UCSD-AML1 (cell line): ENCODE results near the gene ADD3.
A peak's percentile ranks its signal among the peaks of the same experiment; 100 is the strongest.
"Not testable (repeated sequence)": the region's sequence is repeated elsewhere in the genome, so short reads cannot be mapped to it uniquely, and the experiment has no call there.

ENCODE experiments used
- DNase-seq: peaks from one replicate; lab custom pipeline; 2025; ENCODE audit not compliant: unreplicated experiment; lab: John Stamatoyannopoulos, UW

The ADD3 gene

GRCh38 chr10:109976681-109977080, 31.1 kb upstream of the ADD3 start:
- no peak for DNase-seq

DNA sequence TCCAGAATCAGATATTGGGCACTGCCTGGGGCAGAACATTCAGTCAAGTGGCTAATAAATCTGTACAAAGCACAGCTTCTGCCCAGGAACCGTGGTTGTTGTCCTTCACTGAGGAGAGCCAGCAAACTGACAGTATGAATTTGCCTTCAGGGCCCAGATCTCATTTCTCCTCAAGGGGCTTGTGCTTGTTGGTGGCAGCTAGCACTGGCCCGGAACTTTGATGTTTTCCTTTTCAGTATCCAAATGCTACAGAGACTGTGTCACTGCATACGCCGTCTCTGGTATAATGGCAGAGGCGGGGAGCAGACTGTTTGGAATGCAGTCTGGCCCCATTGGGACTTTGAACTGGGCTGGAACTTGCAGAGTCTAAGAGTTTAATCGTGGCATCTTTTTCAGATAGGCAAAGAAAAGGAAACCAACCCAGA, 30.4 kb upstream of the ADD3 start:
- DNase-seq: no peak

GRCh38 chr10:109978481-109978880, 29.3 kb upstream of the ADD3 start:
- peak; percentile 31 for DNase-seq

DNA sequence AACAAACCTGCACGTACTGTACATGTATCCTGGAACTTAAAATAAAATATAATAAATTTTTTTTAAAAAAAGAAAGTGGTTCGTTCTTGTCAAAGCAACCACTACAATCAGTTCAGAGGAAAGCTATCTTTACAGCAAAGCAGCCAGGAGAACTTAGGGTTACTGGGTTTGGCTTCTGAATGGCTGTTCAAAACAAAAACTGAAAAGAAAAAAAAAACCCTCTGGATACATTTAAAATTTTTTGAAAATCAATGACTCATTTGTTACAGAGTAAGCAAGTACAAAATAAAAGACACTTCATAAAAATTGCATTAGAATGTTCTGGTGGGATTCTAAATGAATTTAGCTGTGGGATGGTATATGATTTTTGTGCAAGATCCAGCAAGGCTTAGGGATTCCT, 28.6 kb upstream of the ADD3 start:
- no peak for DNase-seq

DNA sequence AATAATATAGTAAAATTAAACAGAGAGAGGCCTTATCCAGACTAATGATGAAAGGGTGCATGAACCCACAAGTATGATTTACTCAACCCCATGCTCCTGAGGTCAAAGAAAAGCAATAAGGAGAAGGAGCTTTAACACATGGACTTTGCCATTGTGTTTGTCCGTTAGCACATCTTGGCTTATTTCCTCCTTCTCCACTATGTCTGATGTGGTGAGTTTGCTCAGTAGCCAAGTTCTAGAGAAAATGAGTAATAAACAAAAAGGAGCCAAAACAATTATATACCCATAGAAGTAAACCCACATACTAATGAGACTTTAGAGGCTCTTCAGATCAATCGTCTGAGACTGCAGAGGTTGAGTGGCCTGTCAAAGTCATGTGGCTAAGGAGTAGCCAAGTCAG, 26.1 kb upstream of the ADD3 start:
- no peak for DNase-seq

DNA sequence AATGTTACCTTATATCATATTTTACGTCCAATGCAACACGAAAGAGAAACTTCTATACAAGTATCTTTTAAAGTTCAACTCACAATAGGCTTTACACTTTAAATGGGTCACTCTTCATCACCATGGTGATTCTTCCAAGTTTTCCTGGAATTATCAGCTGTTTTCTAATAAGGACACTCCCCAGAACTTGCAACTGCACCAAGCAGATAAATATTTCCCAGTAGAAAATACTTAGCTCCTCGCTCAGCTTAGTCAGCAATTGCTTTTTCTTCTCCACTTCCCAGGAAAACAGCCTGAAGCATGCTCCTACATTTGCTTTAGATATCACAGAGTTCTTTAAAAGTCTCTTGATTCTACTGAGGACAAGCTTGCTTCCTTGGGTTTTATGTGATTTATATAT, 25.7 kb upstream of the ADD3 start:
- no peak for DNase-seq

GRCh38 chr10:109982812-109983211, 25.0 kb upstream of the ADD3 start:
- DNase-seq: no peak

DNA sequence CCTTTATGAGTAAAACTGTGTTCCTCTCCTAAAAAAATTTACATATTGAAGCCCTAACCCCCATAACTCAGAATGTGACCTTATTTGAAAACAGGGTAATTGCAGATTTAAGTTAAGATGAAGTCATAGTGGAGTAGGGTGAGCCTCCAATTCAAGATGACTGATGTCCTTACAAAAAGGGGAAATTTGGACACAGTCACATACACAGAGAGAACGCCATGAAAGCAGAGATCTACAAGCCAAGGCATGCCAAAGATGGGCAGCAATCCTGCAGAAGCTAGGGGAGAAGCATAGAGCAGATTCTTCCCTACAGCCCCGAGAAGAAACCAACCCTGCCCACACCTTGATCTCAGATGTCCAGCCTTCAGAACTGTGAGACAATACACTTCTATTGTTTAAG, 23.8 kb upstream of the ADD3 start:
- no peak for DNase-seq

GRCh38 chr10:109985768-109986167, 22.0 kb upstream of the ADD3 start:
- not testable (repeated sequence) for DNase-seq

DNA sequence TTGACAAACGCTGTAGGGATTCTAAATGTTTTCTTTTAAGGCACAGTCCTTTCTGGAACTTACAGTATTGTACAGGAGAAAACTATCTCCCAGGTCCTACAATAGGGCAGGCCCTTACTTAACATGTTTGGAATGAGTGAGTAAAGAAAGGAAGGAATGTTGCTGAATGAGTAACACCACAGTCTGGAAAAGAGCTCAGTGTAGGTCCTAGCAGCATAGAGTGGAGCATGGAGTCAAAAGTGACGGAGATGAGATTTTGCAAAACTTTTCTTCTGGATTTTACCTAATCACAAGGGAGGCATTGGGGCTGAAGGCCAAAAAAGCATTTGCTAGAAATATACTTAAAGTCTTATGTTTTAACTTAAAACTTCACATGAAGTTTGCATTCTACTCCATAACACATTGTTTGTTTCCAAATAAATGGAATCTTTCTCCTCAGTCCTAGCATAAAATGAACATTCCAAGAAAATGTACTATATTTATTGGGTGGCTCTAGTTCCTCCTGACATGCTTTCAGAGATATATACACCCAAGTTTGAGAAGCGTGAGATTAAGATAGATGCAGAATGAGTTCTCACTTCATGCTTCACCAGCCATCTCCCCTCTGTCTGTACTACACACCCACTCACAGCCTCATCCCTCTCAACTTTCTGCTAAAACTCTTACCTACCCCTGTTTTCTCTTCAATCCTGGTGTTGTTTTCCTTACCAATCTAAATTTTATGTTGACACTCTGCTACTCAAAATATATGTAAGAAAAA, 20.2 kb upstream of the ADD3 start:
- DNase-seq: no peak

GRCh38 chr10:109988212-109988596, 19.6 kb upstream of the ADD3 start:
- DNase-seq: no peak

DNA sequence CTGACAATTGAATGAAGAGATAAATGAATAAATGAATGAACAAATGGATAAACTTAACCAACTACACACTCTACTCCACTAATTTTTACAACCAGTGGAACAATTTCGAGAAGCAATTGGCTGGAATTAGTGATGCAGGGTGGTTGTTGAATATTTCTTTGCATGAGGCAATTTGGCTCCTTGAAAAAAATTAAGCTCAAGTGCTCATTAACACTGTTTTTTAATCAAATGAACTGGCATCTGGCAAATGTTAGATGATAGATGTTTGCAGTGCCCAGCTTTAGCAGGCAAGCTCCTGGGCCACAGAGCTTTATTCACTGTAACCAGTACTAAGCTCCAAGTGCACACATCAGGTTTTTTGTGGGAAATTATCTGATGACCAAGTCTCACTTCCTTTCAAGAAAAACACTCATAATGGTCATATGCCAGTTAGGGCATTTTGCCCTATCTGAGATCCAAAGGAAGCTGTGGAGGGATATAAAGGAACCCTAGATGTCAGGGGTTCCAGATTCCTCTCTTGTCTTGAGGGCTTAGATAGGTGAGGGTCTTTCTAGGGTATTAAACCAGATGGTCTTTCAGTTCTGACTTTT, 16.4 kb upstream of the ADD3 start:
- DNase-seq: no peak

DNA sequence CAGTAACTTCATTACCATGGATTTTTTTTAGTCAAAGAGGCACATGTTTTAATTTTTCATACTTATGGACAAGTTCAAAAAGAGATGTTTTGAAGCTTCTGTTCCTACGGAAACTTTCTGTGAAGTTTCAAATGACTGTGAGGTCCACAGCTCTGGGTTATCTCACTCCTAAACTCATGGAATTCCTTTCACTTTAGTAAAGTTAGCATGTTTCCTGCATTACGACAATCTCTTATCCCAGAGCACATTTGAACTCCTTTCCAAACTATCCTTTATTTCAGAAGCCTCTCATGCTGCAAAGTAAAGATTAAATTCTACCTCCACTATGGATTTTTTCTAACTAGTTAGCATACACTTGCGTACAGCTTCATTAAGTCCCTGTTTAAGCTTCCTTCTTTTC, 15.3 kb upstream of the ADD3 start:
- no peak for DNase-seq

DNA sequence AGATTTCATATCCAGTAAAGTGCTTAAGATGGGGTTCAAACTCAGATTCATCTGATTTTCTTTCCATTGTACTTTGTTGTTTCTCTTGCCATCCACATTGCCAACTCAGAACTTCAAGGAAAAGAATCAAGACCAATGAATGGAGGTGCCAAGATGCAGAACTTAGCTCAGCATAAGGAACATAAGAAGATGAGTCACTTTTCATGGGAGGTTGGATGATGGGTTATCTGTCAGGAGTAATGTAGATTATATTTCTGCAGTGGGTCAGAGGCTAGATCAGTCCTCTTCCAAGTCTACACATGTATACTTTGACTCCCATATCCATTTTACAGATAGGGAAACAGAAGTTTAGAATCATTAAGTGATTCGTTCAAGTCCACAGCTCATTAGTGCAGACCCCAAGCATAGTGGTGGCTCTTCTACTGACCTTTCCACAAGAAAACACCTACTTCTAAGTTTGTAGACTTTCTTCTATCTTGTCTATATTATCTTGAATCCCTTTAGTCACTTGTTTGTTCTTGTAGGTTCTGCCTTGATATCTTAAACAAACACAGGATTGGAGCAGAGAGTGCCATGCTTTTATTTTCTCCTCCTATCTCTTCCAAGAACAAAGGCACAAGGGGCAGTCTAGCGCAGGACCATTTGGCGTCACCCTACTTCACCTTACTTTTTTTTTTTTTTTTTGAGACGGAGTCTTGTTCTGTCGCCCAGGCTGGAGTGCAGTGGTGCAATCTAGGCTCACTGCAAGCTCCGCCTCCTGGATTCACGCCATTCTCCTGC, 14.0 kb upstream of the ADD3 start:
- no peak for DNase-seq

DNA sequence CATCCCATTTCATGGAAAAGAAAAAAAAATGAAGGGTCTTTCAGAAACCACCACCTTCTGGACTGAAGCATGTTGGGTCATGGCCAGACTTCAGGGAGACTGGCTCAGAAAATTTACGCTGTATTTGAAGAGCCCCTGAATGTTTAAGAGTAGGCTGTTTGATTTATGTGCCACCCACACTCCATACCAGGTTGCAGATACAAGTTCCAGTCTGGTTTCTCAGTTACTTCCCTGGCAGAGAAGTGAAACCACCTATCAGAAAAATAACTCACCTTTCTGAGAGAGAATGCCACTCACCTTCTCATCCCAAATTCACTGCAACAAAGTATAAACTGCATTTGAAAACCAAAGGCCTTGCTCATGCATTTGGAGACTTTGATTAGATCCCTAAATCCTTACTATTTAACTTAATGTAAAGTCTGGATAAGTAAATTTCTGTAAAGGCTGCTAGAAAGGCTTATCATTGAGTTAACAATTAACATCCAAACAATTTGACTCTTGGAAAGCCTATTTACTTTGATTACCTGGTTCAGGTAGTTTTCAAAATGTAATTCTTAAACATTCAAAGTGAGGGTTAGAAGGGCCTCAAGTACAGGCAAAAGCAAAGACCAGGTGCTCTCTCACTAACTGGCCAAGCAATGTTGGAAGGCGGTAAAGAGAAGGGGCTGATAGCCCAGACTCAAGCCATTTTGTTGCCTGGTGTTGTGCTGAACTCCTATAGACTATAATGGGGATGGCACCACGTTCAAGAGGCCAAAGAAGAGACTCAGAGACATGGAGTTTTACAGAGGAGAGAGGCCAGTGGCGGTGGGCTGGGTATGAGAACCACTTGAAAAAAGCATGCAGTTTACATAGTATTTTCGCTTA, 12.8 kb upstream of the ADD3 start:
- no peak for DNase-seq

GRCh38 chr10:109995595-109995994, 12.2 kb upstream of the ADD3 start:
- DNase-seq: no peak

DNA sequence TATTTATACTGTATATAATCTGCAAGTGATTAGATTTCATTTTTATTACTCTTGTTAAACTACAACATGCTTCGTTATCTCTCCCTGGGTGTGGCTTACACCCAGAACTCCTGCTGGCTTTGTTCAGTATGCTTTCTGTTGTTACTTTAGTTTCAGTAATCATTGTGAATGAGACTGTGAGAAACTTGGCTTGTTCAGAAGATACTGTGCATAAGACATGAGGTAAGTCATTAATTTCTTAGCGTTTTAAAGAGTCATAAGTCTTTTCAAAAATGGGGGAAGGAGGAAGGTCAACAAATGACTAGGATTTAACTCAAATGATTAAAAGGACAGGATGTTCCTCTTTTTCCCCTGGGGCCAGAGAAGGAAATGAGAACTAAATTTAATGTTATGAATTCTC, 11.6 kb upstream of the ADD3 start:
- no peak for DNase-seq

DNA sequence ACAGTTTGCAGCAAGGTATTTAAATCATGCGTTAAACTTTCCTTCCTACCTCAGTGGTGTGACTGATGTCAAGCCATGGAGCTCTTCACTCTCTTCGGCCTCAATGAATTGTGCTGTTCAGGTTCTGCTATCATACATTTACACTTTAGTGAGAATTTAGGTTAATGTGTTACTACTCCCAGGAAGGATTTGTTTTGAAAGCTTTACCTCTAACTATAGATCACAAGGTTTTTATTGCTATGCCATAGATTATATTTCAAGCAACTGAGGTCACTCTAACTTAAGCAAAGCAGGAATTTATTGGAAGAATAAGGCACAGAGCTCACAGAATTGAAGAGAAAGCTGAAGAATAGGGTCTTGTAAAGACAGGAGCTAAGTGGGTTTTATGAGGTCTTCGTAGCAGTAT, 11.0 kb upstream of the ADD3 start:
- no peak for DNase-seq

DNA sequence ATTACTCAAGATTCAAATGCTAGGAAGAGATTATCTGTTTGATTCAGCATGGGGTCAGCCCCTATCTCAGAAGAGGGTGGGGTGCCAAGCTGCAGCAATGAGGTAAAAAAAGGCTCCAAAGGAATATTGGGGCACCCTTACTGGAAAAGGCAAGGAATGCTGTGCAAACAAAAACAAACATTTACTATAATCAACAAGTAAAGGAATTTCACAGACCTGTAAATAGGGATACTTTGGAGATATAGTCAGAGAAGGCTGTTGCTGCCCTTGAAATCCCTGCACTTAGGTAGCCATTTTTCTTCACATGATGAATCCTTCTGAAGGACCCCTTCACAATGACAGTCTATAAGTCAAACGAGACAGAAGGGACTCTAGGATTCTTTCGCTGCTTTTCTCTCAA, 10.6 kb upstream of the ADD3 start:
- DNase-seq: no peak

DNA sequence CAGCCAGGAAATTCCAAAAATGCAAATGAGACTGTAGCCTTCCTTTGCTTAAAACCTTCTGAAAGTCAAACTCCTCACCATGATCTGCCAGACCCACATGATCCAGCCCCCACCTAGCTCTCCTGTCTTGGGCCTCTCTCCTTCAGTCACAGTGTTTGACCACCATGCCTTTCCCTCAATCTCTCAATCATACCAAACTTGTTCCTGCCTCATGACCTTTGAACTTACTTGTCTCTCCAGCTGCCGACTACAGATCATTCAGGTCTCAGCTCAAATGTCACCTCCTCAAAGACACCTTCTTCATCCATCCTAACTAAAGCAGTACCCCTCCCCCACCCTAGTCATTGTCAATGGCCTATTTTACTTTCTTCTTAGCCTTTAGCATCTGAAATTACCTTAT, 9.3 kb upstream of the ADD3 start:
- DNase-seq: no peak

DNA sequence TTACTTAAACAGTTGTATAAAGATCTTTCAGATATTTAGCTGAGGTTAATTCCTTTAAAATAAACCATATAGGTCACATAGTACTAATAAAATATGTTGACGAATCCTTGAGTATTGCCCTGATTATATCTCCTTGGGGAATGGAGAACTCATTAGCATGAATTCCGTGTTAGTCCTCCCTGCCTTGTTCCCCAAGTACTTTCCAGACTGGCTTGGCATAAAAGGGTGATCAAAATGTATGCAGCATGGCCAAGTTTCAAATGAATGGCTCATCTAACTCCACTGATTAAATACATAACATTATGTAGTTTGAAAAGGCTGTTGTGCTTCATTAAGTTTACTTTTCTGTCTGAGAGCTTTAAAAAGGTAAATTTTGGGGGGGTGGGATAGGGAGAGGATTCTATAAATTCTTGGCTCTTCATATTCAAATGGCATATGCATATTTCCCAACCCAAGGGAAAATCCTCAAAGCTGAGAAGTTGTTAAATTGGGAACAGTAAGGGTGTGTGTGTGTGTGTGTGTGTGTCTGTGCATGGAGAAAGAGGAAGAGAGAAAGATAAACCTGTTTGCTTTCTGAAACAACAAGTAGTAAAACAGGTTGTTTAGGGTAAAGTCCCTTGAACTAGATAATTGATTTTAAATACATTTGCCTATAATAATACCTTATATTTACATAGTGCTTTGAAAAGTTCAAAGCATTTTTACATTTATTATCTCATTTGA, 4.8 kb upstream of the ADD3 start:
- DNase-seq: no peak
